Activated CD4-positive, alpha-beta T cell treated with anti-CD3 and anti-CD28 coated beads, Interleukin-2, amount 10 ng/mL, durations not matched to agents 7 days and 5 days (primary cell): Measurements from ENCODE around the gene CMBL. TPM values are rescaled to one million over a fixed set of nuclear protein-coding genes. Genes with fewer than 3 reads are reported as not detected.

Source experiments
- CTCF ChIA-PET: fragments of 350-600 bp; sonication (Branson Sonifier 250); formaldehyde crosslinking; loops from one replicate; lab custom pipeline; 2021; ENCODE audit warnings: antibody characterized with exemption; lab: Charles Lee
- POLR2A ChIA-PET: fragments of 350-600 bp; sonication (Branson Sonifier 250); formaldehyde crosslinking; loops from one replicate; lab custom pipeline; 2021; ENCODE audit warnings: antibody characterized with exemption; lab: Charles Lee
- DNase-seq: peaks from one replicate; pipeline ENCODE4 v3.0.0-alpha.2; 2020
- H3K27ac Mint-ChIP-seq: one replicate; pipeline ENCODE4 v1.8.0; 2021; ENCODE audit warnings: mild to moderate bottlenecking, moderate library complexity, mixed read lengths
- H3K27me3 Mint-ChIP-seq: one replicate; pipeline ENCODE4 v1.8.0; 2021; ENCODE audit warnings: mixed read lengths
- H3K36me3 Mint-ChIP-seq: one replicate; pipeline ENCODE4 v1.8.0; 2021; ENCODE audit warnings: low read depth, mixed read lengths
- H3K4me1 Mint-ChIP-seq: one replicate; pipeline ENCODE4 v1.8.0; 2021; ENCODE audit warnings: mixed read lengths
- H3K4me3 Mint-ChIP-seq: one replicate; pipeline ENCODE4 v1.8.0; 2021; ENCODE audit warnings: mild to moderate bottlenecking, moderate library complexity, mixed read lengths
- H3K9me3 Mint-ChIP-seq: one replicate; pipeline ENCODE4 v1.8.0; 2021; ENCODE audit warnings: mixed read lengths
- total RNA-seq, 2 experiments: library from RNA; stranded (reverse); gene quantifications; one replicate each; pipeline ENCODE4 v1.2.3, GENCODE V29; 2021

The CMBL gene
- total RNA-seq, 2 experiments from 2014 or later: 0.64 to 1.4 TPM

DNA sequence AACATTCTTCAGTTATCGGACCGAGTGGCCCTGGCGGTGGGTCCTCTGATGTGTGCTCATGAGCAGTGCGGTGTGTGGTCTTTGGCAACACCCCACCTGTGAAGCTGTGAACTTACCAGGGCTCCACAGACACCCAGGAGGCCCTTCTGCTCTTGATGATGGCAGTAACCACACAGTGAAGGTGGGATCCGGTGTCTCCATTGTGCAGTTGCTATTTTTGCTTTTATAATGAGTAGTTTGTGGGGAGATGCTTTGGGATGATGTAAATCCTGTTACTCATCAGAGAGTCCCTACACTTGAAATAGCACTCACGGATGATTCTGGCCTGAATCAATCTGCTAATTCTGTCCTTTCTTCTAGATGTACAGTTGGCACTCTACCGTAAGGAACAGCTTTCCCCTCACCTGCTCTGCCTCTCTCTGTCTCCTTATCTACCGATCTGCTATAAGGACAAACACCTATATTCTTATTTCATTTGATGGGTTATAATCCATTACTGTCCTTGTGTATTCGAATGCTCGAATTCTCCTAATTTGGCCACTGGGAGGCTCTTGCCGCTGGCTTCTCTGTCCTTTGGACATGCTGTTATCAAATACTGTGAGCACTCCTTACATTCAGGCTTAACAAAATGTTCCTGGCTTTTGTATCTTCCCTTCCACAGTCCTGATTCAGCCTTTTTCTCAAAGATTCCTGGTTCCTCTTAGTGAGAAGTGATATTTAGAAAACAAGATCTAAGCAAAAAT lies 78.2 kb downstream of the CMBL start:
- no peaks in the 10 kb centered on the region for H3K4me1 Mint-ChIP-seq
- no peaks in the 10 kb centered on the region for H3K27me3 Mint-ChIP-seq
- DNase-seq: no peak
- POLR2A ChIA-PET: no interaction called here
- H3K36me3 Mint-ChIP-seq: peaks cover 26% of the 10 kb centered on the region
- H3K27ac Mint-ChIP-seq: no peak overlapping the region
- CTCF ChIA-PET: interaction anchor here (1.0 kb wide), 2 partner anchors 54 to 58 kb away, joined by 3 to 4 read pairs; no protein-coding TSS in a partner anchor
- no peak overlapping the region for H3K4me3 Mint-ChIP-seq
- H3K9me3 Mint-ChIP-seq: peaks cover 4% of the 10 kb centered on the region

DNA sequence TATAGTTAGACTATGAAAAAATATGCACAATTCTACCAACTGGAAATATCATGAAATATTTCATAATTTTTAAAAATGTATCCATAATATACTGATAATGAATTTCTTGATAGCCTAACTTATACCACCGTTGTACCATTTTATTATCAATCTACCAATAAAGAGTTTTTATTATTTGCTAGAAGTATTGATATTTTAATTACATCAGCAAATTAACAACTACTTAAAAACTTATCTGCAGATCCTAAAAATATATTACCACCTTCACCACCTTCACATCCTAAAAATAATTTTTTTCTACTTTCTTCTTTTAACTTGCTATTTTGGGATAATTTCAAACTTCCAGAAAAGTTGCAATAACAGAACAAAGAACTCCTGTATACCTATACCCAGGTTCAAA lies 79.4 kb downstream of the CMBL start:
- H3K36me3 Mint-ChIP-seq: peaks cover 35% of the 10 kb centered on the region
- no peaks in the 10 kb centered on the region for H3K27me3 Mint-ChIP-seq
- H3K4me3 Mint-ChIP-seq: no peak overlapping the region
- H3K27ac Mint-ChIP-seq: no peak overlapping the region
- H3K4me1 Mint-ChIP-seq: no peaks in the 10 kb centered on the region
- CTCF ChIA-PET: no interaction called here
- DNase-seq: no peak
- peaks cover 7% of the 10 kb centered on the region for H3K9me3 Mint-ChIP-seq
- POLR2A ChIA-PET: no interaction called here

Other genes starting within 250 kb of the CMBL start
- gene ATPSCKMT, start 58.0 kb downstream of the CMBL start, total RNA-seq: 10 to 100 TPM; 13.8 to 16.8 TPM
- gene CCT5, start 57.6 kb downstream of the CMBL start, total RNA-seq: 100 to 1,000 TPM; 224 to 241 TPM
- gene MARCHF6, start 45.8 kb upstream of the CMBL start, total RNA-seq: 10 to 100 TPM; 84.7 to 93.6 TPM
- 1 to 10 TPM; 3.1 to 4.1 TPM for gene ROPN1L, start 134.0 kb upstream of the CMBL start, total RNA-seq